ENCODE measurements around the gene CACNA1I. TPM values are rescaled to one million over a fixed set of nuclear protein-coding genes. Genes with fewer than 3 reads are reported as not detected.

CACNA1I gene
- total RNA-seq, 3 donors from 2014 or later: 0.05 to 0.14 (median 0.08) TPM

- ATAC-seq: no peak
- DNase-seq: no peak
- no peaks in the 10 kb centered on the region for H3K9me3 Mint-ChIP-seq
- H3K4me1 Mint-ChIP-seq (ENCODE audit: low read depth): no peaks in the 10 kb centered on the region
- H3K36me3 Mint-ChIP-seq (ENCODE audit: insufficient read depth): no peaks in the 10 kb centered on the region
- no peaks in the 10 kb centered on the region for H3K27me3 Mint-ChIP-seq (ENCODE audit: low read depth)
- H3K4me3 Mint-ChIP-seq: no peak overlapping the region
Measured at GRCh38 chr22:39647836-39648629, 77.5 kb downstream of the CACNA1I start.

GRCh38 chr22:39648630-39648950, 78.0 kb downstream of the CACNA1I start:
- Mint-ChIP-seq H3K9me3 (no peaks in the 10 kb centered on the region), H3K27me3 (ENCODE audit: low read depth) (no peaks in the 10 kb centered on the region), H3K4me3 (no peak overlapping the region), H3K4me1 (ENCODE audit: low read depth) (no peaks in the 10 kb centered on the region), H3K36me3 (ENCODE audit: insufficient read depth) (no peaks in the 10 kb centered on the region)
- DNase-seq (no peak), ATAC-seq (no peak)

DNA sequence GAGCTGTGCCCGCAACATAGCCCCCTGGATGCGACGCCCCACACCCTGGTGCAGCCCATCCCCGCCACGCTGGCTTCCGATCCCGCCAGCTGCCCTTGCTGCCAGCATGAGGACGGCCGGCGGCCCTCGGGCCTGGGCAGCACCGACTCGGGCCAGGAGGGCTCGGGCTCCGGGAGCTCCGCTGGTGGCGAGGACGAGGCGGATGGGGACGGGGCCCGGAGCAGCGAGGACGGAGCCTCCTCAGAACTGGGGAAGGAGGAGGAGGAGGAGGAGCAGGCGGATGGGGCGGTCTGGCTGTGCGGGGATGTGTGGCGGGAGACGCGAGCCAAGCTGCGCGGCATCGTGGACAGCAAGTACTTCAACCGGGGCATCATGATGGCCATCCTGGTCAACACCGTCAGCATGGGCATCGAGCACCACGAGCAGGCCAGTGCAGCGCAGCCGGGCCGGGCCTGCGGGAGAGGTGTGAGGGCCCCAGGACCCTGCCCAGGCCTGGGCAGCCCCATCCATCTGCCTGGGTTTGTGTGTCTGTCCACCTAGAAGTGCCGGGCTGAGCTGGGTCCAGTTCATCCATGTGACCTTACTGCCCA, 79.0 kb downstream of the CACNA1I start:
- no peaks in the 10 kb centered on the region for H3K9me3 Mint-ChIP-seq
- H3K36me3 Mint-ChIP-seq (ENCODE audit: insufficient read depth): no peaks in the 10 kb centered on the region
- H3K4me3 Mint-ChIP-seq: no peak overlapping the region
- ATAC-seq (no peak), DNase-seq (no peak)
- no peaks in the 10 kb centered on the region for H3K27me3 Mint-ChIP-seq (ENCODE audit: low read depth)
- H3K4me1 Mint-ChIP-seq (ENCODE audit: low read depth): no peaks in the 10 kb centered on the region

DNA sequence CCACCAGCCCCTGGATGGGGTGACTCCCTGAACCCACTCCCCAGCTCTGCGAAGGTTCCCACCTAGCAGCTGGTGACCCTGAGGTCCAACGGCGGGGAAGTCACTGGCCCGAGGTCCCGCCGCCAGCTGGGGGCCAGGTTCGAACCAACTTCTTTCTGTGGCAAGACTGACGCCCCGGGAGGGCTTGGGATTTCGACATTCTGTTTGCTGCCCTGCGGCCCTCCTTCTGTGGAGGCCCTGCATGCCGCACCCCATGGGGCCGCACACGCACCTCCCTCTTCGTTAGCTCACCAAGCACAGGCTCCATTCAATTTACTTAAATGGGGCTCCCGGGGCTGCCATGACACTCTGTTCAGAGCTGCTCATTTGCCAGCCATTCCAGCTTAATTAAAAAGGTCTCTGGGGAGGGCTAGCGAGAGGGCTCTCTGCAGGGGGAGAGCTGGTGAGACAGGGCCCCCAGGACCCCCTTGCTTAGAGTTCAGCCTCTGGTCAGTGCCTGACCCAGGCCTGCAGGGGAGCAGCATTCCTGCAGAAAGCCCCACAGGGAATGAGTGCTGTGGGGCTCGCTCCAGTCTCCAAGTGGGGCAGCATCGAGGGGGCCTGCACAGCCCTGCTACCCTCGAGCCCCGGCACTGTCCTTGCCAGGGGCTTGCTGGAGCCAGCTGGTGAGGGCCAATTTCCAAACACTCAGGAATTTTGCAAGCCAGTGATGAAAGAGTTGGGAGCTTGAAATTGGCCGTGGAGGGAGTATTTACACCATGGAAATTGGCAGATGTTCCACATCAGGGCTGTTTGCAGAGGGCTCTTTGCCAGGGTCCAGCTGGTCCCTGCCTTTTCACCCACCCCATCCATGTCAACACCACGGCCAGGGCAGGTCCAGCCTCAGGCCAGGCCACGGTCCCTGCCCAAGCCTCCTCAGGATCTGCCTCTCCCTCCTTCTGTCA, 80.8 kb downstream of the CACNA1I start:
- H3K9me3 Mint-ChIP-seq: no peaks in the 10 kb centered on the region
- H3K27me3 Mint-ChIP-seq (ENCODE audit: low read depth): no peaks in the 10 kb centered on the region
- H3K4me1 Mint-ChIP-seq (ENCODE audit: low read depth): no peaks in the 10 kb centered on the region
- ATAC-seq: no peak
- no peaks in the 10 kb centered on the region for H3K36me3 Mint-ChIP-seq (ENCODE audit: insufficient read depth)
- DNase-seq: no peak
- no peak overlapping the region for H3K4me3 Mint-ChIP-seq

GRCh38 chr22:39652990-39653786, 82.6 kb downstream of the CACNA1I start:
- H3K27me3 Mint-ChIP-seq (ENCODE audit: low read depth): no peaks in the 10 kb centered on the region
- no peak for ATAC-seq
- no peaks in the 10 kb centered on the region for H3K9me3 Mint-ChIP-seq
- no peak overlapping the region for H3K4me3 Mint-ChIP-seq
- DNase-seq: no peak
- H3K4me1 Mint-ChIP-seq (ENCODE audit: low read depth): peaks cover 13% of the 10 kb centered on the region
- no peaks in the 10 kb centered on the region for H3K36me3 Mint-ChIP-seq (ENCODE audit: insufficient read depth)

- no peak for ATAC-seq
- no peak for DNase-seq
- H3K36me3 Mint-ChIP-seq (ENCODE audit: insufficient read depth): no peaks in the 10 kb centered on the region
- peaks cover 18% of the 10 kb centered on the region for H3K4me1 Mint-ChIP-seq (ENCODE audit: low read depth)
- no peak overlapping the region for H3K4me3 Mint-ChIP-seq
- no peaks in the 10 kb centered on the region for H3K9me3 Mint-ChIP-seq
- no peaks in the 10 kb centered on the region for H3K27me3 Mint-ChIP-seq (ENCODE audit: low read depth)
Measured at GRCh38 chr22:39653787-39654077, 83.2 kb downstream of the CACNA1I start.

- H3K27me3 Mint-ChIP-seq (ENCODE audit: low read depth): no peaks in the 10 kb centered on the region
- peaks cover 24% of the 10 kb centered on the region for H3K4me1 Mint-ChIP-seq (ENCODE audit: low read depth)
- ATAC-seq: no peak
- DNase-seq: no peak
- H3K4me3 Mint-ChIP-seq: no peak overlapping the region
- no peaks in the 10 kb centered on the region for H3K9me3 Mint-ChIP-seq
- no peaks in the 10 kb centered on the region for H3K36me3 Mint-ChIP-seq (ENCODE audit: insufficient read depth)
Measured at GRCh38 chr22:39654131-39654926, 83.8 kb downstream of the CACNA1I start.

GRCh38 chr22:39655004-39655579, 84.5 kb downstream of the CACNA1I start:
- no peak overlapping the region for H3K4me3 Mint-ChIP-seq
- H3K27me3 Mint-ChIP-seq (ENCODE audit: low read depth): no peaks in the 10 kb centered on the region
- H3K4me1 Mint-ChIP-seq (ENCODE audit: low read depth): peaks cover 30% of the 10 kb centered on the region
- DNase-seq (no peak), ATAC-seq (no peak)
- H3K9me3 Mint-ChIP-seq: no peaks in the 10 kb centered on the region
- H3K36me3 Mint-ChIP-seq (ENCODE audit: insufficient read depth): no peaks in the 10 kb centered on the region

GRCh38 chr22:39655831-39656230, 85.3 kb downstream of the CACNA1I start:
- H3K4me1 Mint-ChIP-seq (ENCODE audit: low read depth): peaks cover 31% of the 10 kb centered on the region
- no peaks in the 10 kb centered on the region for H3K9me3 Mint-ChIP-seq
- no peaks in the 10 kb centered on the region for H3K36me3 Mint-ChIP-seq (ENCODE audit: insufficient read depth)
- H3K27me3 Mint-ChIP-seq (ENCODE audit: low read depth): no peaks in the 10 kb centered on the region
- DNase-seq: no peak
- no peak for ATAC-seq
- no peak overlapping the region for H3K4me3 Mint-ChIP-seq

DNA sequence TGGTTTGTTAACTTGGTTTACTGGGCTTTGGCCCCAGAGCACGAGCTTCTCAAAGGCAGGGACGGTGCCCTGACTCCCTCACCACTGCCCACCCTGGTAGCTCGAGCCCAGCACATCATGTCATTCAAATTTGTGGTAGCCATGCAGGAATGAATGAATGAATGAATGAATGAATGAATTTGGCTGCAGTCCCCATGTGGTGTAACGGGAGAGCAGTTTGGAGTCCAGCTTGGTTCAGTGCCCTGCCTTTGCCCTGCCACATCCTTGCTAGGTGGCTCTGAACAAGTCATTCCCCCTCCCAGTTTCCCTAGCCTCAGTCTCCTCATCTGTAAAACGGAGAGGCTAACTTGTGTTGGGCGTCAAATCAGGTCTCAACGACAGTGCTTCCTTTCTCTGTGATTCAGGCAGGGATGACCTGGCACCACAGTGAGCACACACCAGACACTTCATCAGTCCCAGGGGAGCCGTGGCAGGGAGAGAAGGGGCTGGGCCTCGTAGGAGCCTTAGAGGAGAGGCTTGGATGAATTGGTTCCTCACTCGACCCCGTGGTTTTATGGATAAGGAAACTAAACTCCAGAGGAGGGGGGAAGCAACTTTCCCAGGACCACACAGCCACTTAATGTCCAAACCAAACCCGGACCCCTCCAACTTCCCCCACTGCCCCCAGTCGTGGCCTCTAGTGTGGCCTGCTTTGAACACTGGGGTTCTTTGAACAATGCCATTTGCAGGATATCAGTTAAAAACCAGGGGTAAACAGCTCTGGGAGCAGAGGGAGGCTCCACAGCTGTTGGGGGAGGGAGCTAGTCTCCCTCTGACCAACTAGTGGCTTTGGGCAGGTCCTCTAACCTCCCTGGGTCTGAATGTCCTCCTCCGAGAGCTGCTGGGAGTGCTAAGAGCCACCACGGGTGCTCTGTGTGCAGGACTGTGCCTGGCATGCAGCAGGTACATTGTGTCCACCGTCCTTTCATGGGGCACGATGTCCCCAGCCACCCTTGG, 86.2 kb downstream of the CACNA1I start:
- Mint-ChIP-seq H3K4me3 (no peak overlapping the region), H3K27me3 (ENCODE audit: low read depth) (no peaks in the 10 kb centered on the region), H3K9me3 (no peaks in the 10 kb centered on the region), H3K4me1 (ENCODE audit: low read depth) (peaks cover 38% of the 10 kb centered on the region), H3K36me3 (ENCODE audit: insufficient read depth) (no peaks in the 10 kb centered on the region)
- ATAC-seq: no peak
- no peak for DNase-seq

GRCh38 chr22:39658367-39658766, 87.8 kb downstream of the CACNA1I start:
- no peaks in the 10 kb centered on the region for H3K36me3 Mint-ChIP-seq (ENCODE audit: insufficient read depth)
- peaks cover 7% of the 10 kb centered on the region for H3K27me3 Mint-ChIP-seq (ENCODE audit: low read depth)
- H3K9me3 Mint-ChIP-seq: no peaks in the 10 kb centered on the region
- ATAC-seq: peak; percentile 11 to 20
- H3K4me3 Mint-ChIP-seq: peak overlapping the region; percentile 64
- peaks cover 47% of the 10 kb centered on the region for H3K4me1 Mint-ChIP-seq (ENCODE audit: low read depth)
- DNase-seq: no peak

DNA sequence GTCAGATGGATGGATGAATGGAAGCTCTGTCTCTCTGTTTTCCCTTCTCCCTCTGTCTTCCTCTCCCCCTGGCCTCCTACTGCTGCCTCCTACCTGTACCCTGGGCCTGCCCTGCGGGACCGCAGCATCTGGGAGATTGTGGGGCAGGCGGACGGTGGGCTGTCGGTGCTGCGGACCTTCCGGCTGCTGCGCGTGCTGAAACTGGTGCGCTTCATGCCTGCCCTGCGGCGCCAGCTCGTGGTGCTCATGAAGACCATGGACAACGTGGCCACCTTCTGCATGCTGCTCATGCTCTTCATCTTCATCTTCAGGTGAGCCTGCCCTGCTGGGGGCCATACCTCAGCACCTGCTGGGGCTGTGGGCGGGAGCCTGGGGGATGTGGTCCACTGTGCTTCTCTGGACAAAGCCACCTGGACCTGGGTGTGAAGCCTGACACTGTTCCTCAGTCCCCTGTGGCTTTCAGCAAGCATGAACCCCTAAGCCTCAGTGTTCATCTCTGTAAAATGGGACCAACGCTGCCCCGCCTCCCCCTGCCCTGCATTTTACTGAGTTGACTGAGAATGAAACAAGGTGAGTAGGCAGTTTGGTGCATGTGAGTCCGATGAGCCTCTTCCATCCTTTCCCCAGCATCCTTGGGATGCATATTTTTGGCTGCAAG, 88.4 kb downstream of the CACNA1I start:
- H3K27me3 Mint-ChIP-seq (ENCODE audit: low read depth): peaks cover 8% of the 10 kb centered on the region
- H3K4me1 Mint-ChIP-seq (ENCODE audit: low read depth): peaks cover 50% of the 10 kb centered on the region
- H3K36me3 Mint-ChIP-seq (ENCODE audit: insufficient read depth): no peaks in the 10 kb centered on the region
- DNase-seq (no peak), ATAC-seq (no peak)
- H3K9me3 Mint-ChIP-seq: no peaks in the 10 kb centered on the region
- H3K4me3 Mint-ChIP-seq: peak overlapping the region; percentile 64
